ENCODE measurements around the gene ASH1L.

The ASH1L gene

GRCh38 chr1:155473151-155473821 is 89.3 kb downstream of the ASH1L start:
- DNase-seq = no peak
- Histone ChIP-seq H3K4me3 (ENCODE audit: low read depth, low read length) (no peak overlapping the region), H3K27me3 (replicated peaks) (no peaks in the 10 kb centered on the region), H3K27ac (no peak overlapping the region), H3K36me3 (replicated peaks) (no peaks in the 10 kb centered on the region)
- in situ Hi-C loops (cut with HindIII; ENCODE audit: low pct_ligation_motif_present, low sequenced_read_pairs) = no loop called here
- no peak for TF ChIP-seq CTCF (IDR thresholded peaks at IDR 0.05; ENCODE audit: low read depth, low read length, missing control alignments)

GRCh38 chr1:155472491-155473083 is 90.0 kb downstream of the ASH1L start:
- DNase-seq = no peak
- Histone ChIP-seq H3K27me3 (replicated peaks) (no peaks in the 10 kb centered on the region), H3K36me3 (replicated peaks) (no peaks in the 10 kb centered on the region), H3K4me3 (ENCODE audit: low read depth, low read length) (no peak overlapping the region), H3K27ac (no peak overlapping the region)
- in situ Hi-C loops (cut with HindIII; ENCODE audit: low pct_ligation_motif_present, low sequenced_read_pairs) = no loop called here
- TF ChIP-seq CTCF (IDR thresholded peaks at IDR 0.05; ENCODE audit: low read depth, low read length, missing control alignments) = no peak

GRCh38 chr1:155471891-155472290 is 90.7 kb downstream of the ASH1L start:
- in situ Hi-C loops (cut with HindIII; ENCODE audit: low pct_ligation_motif_present, low sequenced_read_pairs) = no loop called here

GRCh38 chr1:155471026-155471425 is 91.6 kb downstream of the ASH1L start:
- in situ Hi-C loops (cut with HindIII; ENCODE audit: low pct_ligation_motif_present, low sequenced_read_pairs) = no loop called here
- DNase-seq = no peak
- Histone ChIP-seq H3K27ac (no peak overlapping the region), H3K36me3 (replicated peaks) (no peaks in the 10 kb centered on the region), H3K27me3 (replicated peaks) (no peaks in the 10 kb centered on the region), H3K4me3 (ENCODE audit: low read depth, low read length) (no peak overlapping the region)
- TF ChIP-seq CTCF (IDR thresholded peaks at IDR 0.05; ENCODE audit: low read depth, low read length, missing control alignments) = no peak

More at GRCh38 chr1:155471891-155472290, 90.7 kb downstream of the ASH1L start:
- Histone ChIP-seq H3K36me3 (replicated peaks) (no peaks in the 10 kb centered on the region), H3K27me3 (replicated peaks) (no peaks in the 10 kb centered on the region), H3K27ac (no peak overlapping the region), H3K4me3 (ENCODE audit: low read depth, low read length) (no peak overlapping the region)
- no peak for DNase-seq
- no peak for TF ChIP-seq CTCF (IDR thresholded peaks at IDR 0.05; ENCODE audit: low read depth, low read length, missing control alignments)

- H3K36me3 ChIP-seq (replicated peaks) = no peaks in the 10 kb centered on the region
- peak; percentile 77 for DNase-seq
- in situ Hi-C loops (cut with HindIII; ENCODE audit: low pct_ligation_motif_present, low sequenced_read_pairs) = no loop called here
- H3K27me3 ChIP-seq (replicated peaks) = no peaks in the 10 kb centered on the region
- TF ChIP-seq CTCF (IDR thresholded peaks at IDR 0.05; ENCODE audit: low read depth, low read length, missing control alignments) = no peak
- H3K27ac ChIP-seq = peak overlapping the region; percentile 92
- H3K4me3 ChIP-seq (ENCODE audit: low read depth, low read length) = no peak overlapping the region
These were observed 95.6 kb downstream of the ASH1L start for GRCh38 chr1:155466996-155467395.

- TF ChIP-seq CTCF (IDR thresholded peaks at IDR 0.05; ENCODE audit: low read depth, low read length, missing control alignments) = no peak
- H3K36me3 ChIP-seq (replicated peaks) = no peaks in the 10 kb centered on the region
- no peaks in the 10 kb centered on the region for H3K27me3 ChIP-seq (replicated peaks)
- in situ Hi-C loops (cut with HindIII; ENCODE audit: low pct_ligation_motif_present, low sequenced_read_pairs) = no loop called here
- no peak overlapping the region for H3K4me3 ChIP-seq (ENCODE audit: low read depth, low read length)
- peak overlapping the region; percentile 92 for H3K27ac ChIP-seq
- no peak for DNase-seq
These were observed 96.0 kb downstream of the ASH1L start for GRCh38 chr1:155466617-155466972.

Measured in brain microvascular endothelial cell (primary cell).